Measurements from ENCODE around the gene NGEF.

DNA sequence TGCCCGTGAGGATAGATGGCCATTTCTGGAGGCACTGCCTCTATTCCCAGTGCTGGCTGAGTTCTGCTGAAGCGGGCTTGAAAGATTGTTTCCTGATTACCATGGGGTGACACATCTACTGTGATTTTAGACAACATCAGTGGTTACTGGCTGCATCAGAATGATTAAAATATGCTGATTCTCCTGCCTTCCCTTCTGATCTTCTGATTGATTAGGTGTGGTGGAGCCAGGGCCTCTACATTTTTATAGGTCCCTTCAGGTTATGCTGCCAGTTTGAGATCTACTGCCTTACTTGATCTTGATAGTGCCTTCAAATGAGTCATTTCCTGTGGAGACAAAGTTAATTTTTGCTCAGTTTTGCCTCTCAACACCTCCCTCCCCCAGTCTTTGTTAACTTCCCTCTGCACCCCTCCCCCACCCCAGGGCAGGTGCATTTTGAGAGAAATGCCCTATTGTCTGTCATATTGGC, 174.6 kb downstream of the NGEF start:
- TF ChIP-seq POLR2AphosphoS5 (IDR thresholded peaks at IDR 0.05; ENCODE audit: low read depth, low read length) (no peak), TAF1 (IDR thresholded peaks at IDR 0.05; ENCODE audit: borderline replicate concordance, insufficient read depth, low read length) (no peak)
- TF ChIP-seq, protein P1, sequence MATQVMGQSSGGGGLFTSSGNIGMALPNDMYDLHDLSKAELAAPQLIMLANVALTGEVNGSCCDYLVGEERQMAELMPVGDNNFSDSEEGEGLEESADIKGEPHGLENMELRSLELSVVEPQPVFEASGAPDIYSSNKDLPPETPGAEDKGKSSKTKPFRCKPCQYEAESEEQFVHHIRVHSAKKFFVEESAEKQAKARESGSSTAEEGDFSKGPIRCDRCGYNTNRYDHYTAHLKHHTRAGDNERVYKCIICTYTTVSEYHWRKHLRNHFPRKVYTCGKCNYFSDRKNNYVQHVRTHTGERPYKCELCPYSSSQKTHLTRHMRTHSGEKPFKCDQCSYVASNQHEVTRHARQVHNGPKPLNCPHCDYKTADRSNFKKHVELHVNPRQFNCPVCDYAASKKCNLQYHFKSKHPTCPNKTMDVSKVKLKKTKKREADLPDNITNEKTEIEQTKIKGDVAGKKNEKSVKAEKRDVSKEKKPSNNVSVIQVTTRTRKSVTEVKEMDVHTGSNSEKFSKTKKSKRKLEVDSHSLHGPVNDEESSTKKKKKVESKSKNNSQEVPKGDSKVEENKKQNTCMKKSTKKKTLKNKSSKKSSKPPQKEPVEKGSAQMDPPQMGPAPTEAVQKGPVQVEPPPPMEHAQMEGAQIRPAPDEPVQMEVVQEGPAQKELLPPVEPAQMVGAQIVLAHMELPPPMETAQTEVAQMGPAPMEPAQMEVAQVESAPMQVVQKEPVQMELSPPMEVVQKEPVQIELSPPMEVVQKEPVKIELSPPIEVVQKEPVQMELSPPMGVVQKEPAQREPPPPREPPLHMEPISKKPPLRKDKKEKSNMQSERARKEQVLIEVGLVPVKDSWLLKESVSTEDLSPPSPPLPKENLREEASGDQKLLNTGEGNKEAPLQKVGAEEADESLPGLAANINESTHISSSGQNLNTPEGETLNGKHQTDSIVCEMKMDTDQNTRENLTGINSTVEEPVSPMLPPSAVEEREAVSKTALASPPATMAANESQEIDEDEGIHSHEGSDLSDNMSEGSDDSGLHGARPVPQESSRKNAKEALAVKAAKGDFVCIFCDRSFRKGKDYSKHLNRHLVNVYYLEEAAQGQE (IDR thresholded peaks at IDR 0.05; ENCODE audit: insufficient read depth in 1 of 2, low read depth in 2 of 2, low read length in 2 of 2): no peak
